ENCODE measurements around the gene TBC1D2. TPM values are rescaled to one million over a fixed set of nuclear protein-coding genes. Genes with fewer than 3 reads are reported as not detected.

Gene TBC1D2
- total RNA-seq, 2 donors from 2014 or later = 3.3 to 4.7 TPM

- intact Hi-C loops (cut with DNase I) = no loop called here
- Histone ChIP-seq H3K9me3 (no peaks in the 10 kb centered on the region), H3K36me3 (replicated peaks in 1 of 2; ENCODE audit: insufficient read depth in 1 of 2, low read depth in 2 of 2) (no peaks in the 10 kb centered on the region), H3K4me1 (no peaks in the 10 kb centered on the region), H3K27ac (no peak overlapping the region), H3K4me3 (no peak overlapping the region), H3K27me3 (no peaks in the 10 kb centered on the region)
- ATAC-seq = no peak
- no peak for DNase-seq
- WGBS, 2 donors = 62% methylated on average over 6 of the region's 6 CpGs; no CpG with 5 or more reads in 1 of the 2 donors
- no peak for TF ChIP-seq POLR2A (IDR thresholded peaks at IDR 0.05)
- TF ChIP-seq, protein P1, sequence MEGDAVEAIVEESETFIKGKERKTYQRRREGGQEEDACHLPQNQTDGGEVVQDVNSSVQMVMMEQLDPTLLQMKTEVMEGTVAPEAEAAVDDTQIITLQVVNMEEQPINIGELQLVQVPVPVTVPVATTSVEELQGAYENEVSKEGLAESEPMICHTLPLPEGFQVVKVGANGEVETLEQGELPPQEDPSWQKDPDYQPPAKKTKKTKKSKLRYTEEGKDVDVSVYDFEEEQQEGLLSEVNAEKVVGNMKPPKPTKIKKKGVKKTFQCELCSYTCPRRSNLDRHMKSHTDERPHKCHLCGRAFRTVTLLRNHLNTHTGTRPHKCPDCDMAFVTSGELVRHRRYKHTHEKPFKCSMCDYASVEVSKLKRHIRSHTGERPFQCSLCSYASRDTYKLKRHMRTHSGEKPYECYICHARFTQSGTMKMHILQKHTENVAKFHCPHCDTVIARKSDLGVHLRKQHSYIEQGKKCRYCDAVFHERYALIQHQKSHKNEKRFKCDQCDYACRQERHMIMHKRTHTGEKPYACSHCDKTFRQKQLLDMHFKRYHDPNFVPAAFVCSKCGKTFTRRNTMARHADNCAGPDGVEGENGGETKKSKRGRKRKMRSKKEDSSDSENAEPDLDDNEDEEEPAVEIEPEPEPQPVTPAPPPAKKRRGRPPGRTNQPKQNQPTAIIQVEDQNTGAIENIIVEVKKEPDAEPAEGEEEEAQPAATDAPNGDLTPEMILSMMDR (IDR thresholded peaks at IDR 0.05) = no peak
These were observed 69.8 kb downstream of the TBC1D2 start for GRCh38 chr9:98185611-98186171.

DNA sequence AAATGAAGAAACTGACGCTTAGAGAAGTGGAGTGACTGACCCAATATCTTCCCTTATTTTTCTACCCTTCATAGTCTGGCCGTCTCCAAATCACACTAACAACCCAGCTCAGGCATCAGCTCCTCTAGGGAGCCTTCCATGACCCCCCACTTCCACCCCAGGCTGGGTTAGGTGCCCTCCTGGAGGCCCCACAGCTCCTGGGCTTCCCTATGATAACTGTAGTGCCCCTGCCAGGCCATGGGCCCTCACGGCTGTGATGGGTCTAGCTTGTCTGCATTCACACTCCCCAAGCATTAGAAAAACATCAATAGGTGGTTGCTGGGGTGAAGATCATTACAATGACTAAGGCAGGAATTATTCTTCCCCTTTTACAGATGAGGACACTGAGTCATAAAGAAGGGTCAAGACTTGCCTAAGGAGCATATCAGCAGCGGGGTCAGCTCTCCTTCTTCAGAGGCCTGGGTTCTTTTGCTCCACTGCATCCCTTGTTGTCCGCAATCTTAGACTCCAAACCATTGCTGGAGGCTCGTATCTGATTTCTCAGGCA, 70.4 kb downstream of the TBC1D2 start:
- Histone ChIP-seq H3K36me3 (replicated peaks in 1 of 2; ENCODE audit: insufficient read depth in 1 of 2, low read depth in 2 of 2) (no peaks in the 10 kb centered on the region), H3K4me1 (no peaks in the 10 kb centered on the region), H3K4me3 (no peak overlapping the region), H3K27ac (no peak overlapping the region), H3K9me3 (no peaks in the 10 kb centered on the region), H3K27me3 (no peaks in the 10 kb centered on the region)
- no peak for ATAC-seq
- intact Hi-C loops (cut with DNase I) = no loop called here
- WGBS, 2 donors = 79 to 85% methylated on average over 6 of the region's 6 CpGs
- no peak for DNase-seq
- TF ChIP-seq, protein P1 (IDR thresholded peaks at IDR 0.05) = no peak
- no peak for TF ChIP-seq POLR2A (IDR thresholded peaks at IDR 0.05)

- intact Hi-C loops (cut with DNase I) = no loop called here
- 62 to 72% methylated on average over 6 of the region's 6 CpGs for WGBS, 2 donors
These were observed 71.1 kb downstream of the TBC1D2 start for GRCh38 chr9:98184326-98184725.

GRCh38 chr9:98182889-98183599, 72.4 kb downstream of the TBC1D2 start:
- no peak for ATAC-seq

More at GRCh38 chr9:98184326-98184725, 71.1 kb downstream of the TBC1D2 start:
- Histone ChIP-seq H3K27ac (no peak overlapping the region), H3K9me3 (no peaks in the 10 kb centered on the region), H3K4me3 (no peak overlapping the region), H3K27me3 (no peaks in the 10 kb centered on the region), H3K4me1 (no peaks in the 10 kb centered on the region), H3K36me3 (replicated peaks in 1 of 2; ENCODE audit: insufficient read depth in 1 of 2, low read depth in 2 of 2) (no peaks in the 10 kb centered on the region)
- ATAC-seq = no peak
- DNase-seq = no peak
- TF ChIP-seq, protein P1 (IDR thresholded peaks at IDR 0.05) = no peak
- TF ChIP-seq POLR2A (IDR thresholded peaks at IDR 0.05) = no peak

More at GRCh38 chr9:98182889-98183599, 72.4 kb downstream of the TBC1D2 start:
- TF ChIP-seq, protein P1 (IDR thresholded peaks at IDR 0.05) = no peak
- no peak for TF ChIP-seq POLR2A (IDR thresholded peaks at IDR 0.05)
- no peak overlapping the region for H3K4me3 ChIP-seq
- WGBS, 2 donors = 68 to 79% methylated on average over 7 to 9 of the region's 9 CpGs
- no peaks in the 10 kb centered on the region for H3K27me3 ChIP-seq
- H3K4me1 ChIP-seq = no peaks in the 10 kb centered on the region
- intact Hi-C loops (cut with DNase I) = no loop called here
- H3K27ac ChIP-seq = no peak overlapping the region
- no peaks in the 10 kb centered on the region for H3K9me3 ChIP-seq
- no peak for DNase-seq
- no peaks in the 10 kb centered on the region for H3K36me3 ChIP-seq (replicated peaks in 1 of 2; ENCODE audit: insufficient read depth in 1 of 2, low read depth in 2 of 2)

All from body of pancreas (tissue), 4 donors.